HepG2 (cell line): Measurements from ENCODE around the gene CUL9. TPM values are rescaled to one million over a fixed set of nuclear protein-coding genes. Genes with fewer than 3 reads are reported as not detected.

Experiments used
- ATAC-seq: fragments of 200-7000 bp; cut with Tn5 transposase; 3 replicates; pipeline ENCODE4 v1.9.1; 2020; ENCODE audit warnings: mild to moderate bottlenecking, moderate library complexity
- BruUV-seq: library from RNA; stranded (reverse); fragments of 400-500 nt; replicated peaks from 2 replicates; lab custom pipeline; 2021; lab: Mats Ljungman, UMichigan
- CTCF ChIA-PET: fragments of 300-600 bp; formaldehyde crosslinking; extraction: SDS; loops from one replicate; lab custom pipeline; 2021; ENCODE audit warnings: low total read pairs, inconsistent platforms, low intra/inter-chr PET ratio; lab: Yijun Ruan, JAX
- POLR2A ChIA-PET: fragments of 350-600 bp; sonication (Branson Sonifier 250); formaldehyde crosslinking; loops from one replicate; lab custom pipeline; 2020; ENCODE audit warnings: antibody characterized with exemption, inconsistent platforms; lab: Yijun Ruan, JAX
- DNase-seq: peaks from one replicate; pipeline ENCODE4 v3.0.0-alpha.2; 2015; ENCODE audit warnings: low spot score
- FAIRE-seq: peaks from 3 replicates; lab custom pipeline; 2011; peaks lifted over from hg19 to GRCh38; lab: Jason Lieb, UNC
- H2AFZ ChIP-seq: one replicate; pipeline ENCODE4 v1.6.1; 2011; ENCODE audit warnings: low read length, inconsistent platforms
- H3K27ac ChIP-seq: fragments of 300-600 bp; 3 replicates; pipeline ENCODE4 v1.8.0; 2011; ENCODE audit warnings: mixed run types, mild to moderate bottlenecking, mixed read lengths, low read length, inconsistent platforms; ENCODE audit not compliant: insufficient read depth; ENCODE audit errors: extremely low read length
- H3K27me3 ChIP-seq, 2 experiments: fragments of 200-600 bp in 1 of 2; 2 replicates in 1 of 2; 3 replicates in 1 of 2; pipeline versions ENCODE4 v1.6.0 to v1.8.0; 2011; ENCODE audit warnings: low read length in 2 of 2, mild to moderate bottlenecking in 2 of 2, moderate library complexity in 2 of 2, inconsistent platforms in 1 of 2; ENCODE audit not compliant: insufficient read depth in 2 of 2, control insufficient read depth in 1 of 2
- H3K36me3 ChIP-seq, 2 experiments: fragments of 200-600 bp in 1 of 2; replicated peaks in 1 of 2; 2 replicates in 1 of 2; 3 replicates in 1 of 2; pipeline versions ENCODE4 v1.5.1 to v1.8.0; 2011; ENCODE audit warnings: low read length in 2 of 2, inconsistent platforms in 1 of 2; ENCODE audit not compliant: insufficient read depth in 2 of 2, control insufficient read depth in 1 of 2
- H3K4me1 ChIP-seq: 2 replicates; pipeline ENCODE4 v1.5.1; 2012; ENCODE audit warnings: low read length, inconsistent platforms; ENCODE audit not compliant: insufficient read depth
- H3K4me2 ChIP-seq: 2 replicates; pipeline ENCODE4 v1.6.0; 2011; ENCODE audit warnings: low read depth, low read length, inconsistent platforms
- H3K4me3 ChIP-seq, 3 experiments: fragments of 200-600 bp in 1 of 3; sonication (generic), shearing (Covaris generic) in 1 of 3; replicated peaks in 1 of 3; 2 replicates each; pipeline ENCODE4 v1.5.1; 2011 to 2016; ENCODE audit warnings: low read length in 3 of 3, inconsistent platforms in 2 of 3, low read depth in 2 of 3, mild to moderate bottlenecking in 2 of 3, control low read depth in 1 of 3, mixed read lengths in 1 of 3; ENCODE audit not compliant: insufficient read depth in 1 of 3
- H3K79me2 ChIP-seq: one replicate; pipeline ENCODE4 v1.6.1; 2011; ENCODE audit warnings: low read length, inconsistent platforms; ENCODE audit not compliant: insufficient read depth
- H3K9ac ChIP-seq: 2 replicates; pipeline ENCODE4 v1.6.0; 2011; ENCODE audit warnings: mild to moderate bottlenecking, low read depth, low read length, inconsistent platforms; ENCODE audit not compliant: insufficient read depth
- H3K9me3 ChIP-seq: 2 replicates; pipeline ENCODE4 v1.5.1; 2012; ENCODE audit warnings: mild to moderate bottlenecking, low read length
- H4K20me1 ChIP-seq: 2 replicates; pipeline ENCODE4 v1.6.0; 2011; ENCODE audit warnings: inconsistent platforms, mild to moderate bottlenecking, low read length, moderate library complexity; ENCODE audit not compliant: insufficient read depth
- ATF7-NPFF ChIP-seq: sonication (generic); formaldehyde crosslinking; IDR thresholded peaks from 2 replicates; pipeline ENCODE4 v1.8.1; 2023; ENCODE audit warnings: mild to moderate bottlenecking, low read depth, missing genetic modification reagents, moderate library complexity
- CENPX ChIP-seq: sonication (generic); formaldehyde crosslinking; IDR thresholded peaks from 2 replicates; pipeline ENCODE4 v1.9.0; 2021; ENCODE audit warnings: mild to moderate bottlenecking, missing genetic modification reagents, moderate library complexity
- DMAP1 ChIP-seq: IDR thresholded peaks from 2 replicates; pipeline ENCODE4 v1.6.1; 2016
- HNF1A ChIP-seq, 2 experiments: sonication (generic) in 1 of 2; formaldehyde crosslinking in 1 of 2; IDR thresholded peaks; 2 replicates each; pipeline versions ENCODE4 v1.4.0 to v1.6.1; 2016 to 2020; ENCODE audit warnings: borderline replicate concordance in 1 of 2, low read depth in 1 of 2, mild to moderate bottlenecking in 1 of 2, missing genetic modification reagents in 1 of 2
- KLF9 ChIP-seq: IDR thresholded peaks from 2 replicates; pipeline ENCODE4 v1.6.1; 2016; ENCODE audit warnings: low read depth
- POGK ChIP-seq: sonication (generic); formaldehyde crosslinking; conservative IDR thresholded peaks from 2 replicates; pipeline ENCODE4 v1.8.0; 2022; ENCODE audit warnings: mild to moderate bottlenecking, moderate library complexity, missing genetic modification reagents
- RAD21 ChIP-seq: fragments of 450-650 bp; formaldehyde crosslinking; IDR thresholded peaks from 2 replicates; pipeline ENCODE4 v1.5.0; 2020; ENCODE audit warnings: mild to moderate bottlenecking
- ZKSCAN5 ChIP-seq: sonication (generic); formaldehyde crosslinking; IDR thresholded peaks from 2 replicates; pipeline ENCODE4 v1.5.1; 2020; ENCODE audit warnings: mild to moderate bottlenecking, missing genetic modification reagents
- ZNF512 ChIP-seq: sonication (generic); formaldehyde crosslinking; IDR thresholded peaks from 2 replicates; pipeline ENCODE4 v1.4.0; 2020; ENCODE audit warnings: mild to moderate bottlenecking, missing genetic modification reagents
- ZNF747 ChIP-seq: sonication (generic); formaldehyde crosslinking; IDR thresholded peaks from 2 replicates; pipeline ENCODE4 v1.8.1; 2023; ENCODE audit warnings: missing genetic modification reagents, mild to moderate bottlenecking, borderline replicate concordance
- WGBS: methylation state at CpG from one replicate; pipeline ENCODE4 v1.1.6; 2017; ENCODE audit warnings: low lambda C conversion rate; 5-methylcytosine and 5-hydroxymethylcytosine counted together
- in situ Hi-C: cut with HindIII; loops from 2 replicates; pipeline ENCODE4 v1.10.0; 2017; ENCODE audit warnings: low pct_unique_long_range_greater_than_20kb; ENCODE audit not compliant: extremely low pct_ligation_motif_present
- intact Hi-C: fragments of 100-400 bp; cut with micrococcal nuclease; formaldehyde crosslinking; loops from one replicate; pipeline ENCODE4 v1.10.0; 2022; ENCODE audit not compliant: unreplicated experiment
- polyA plus RNA-seq, 8 experiments: library from polyadenylated mRNA; depleted of rRNA in 3 of 8; stranded (reverse) in 7 of 8; unstranded in 1 of 8; fragments of >200 nt; fragmentation: Illumina TruSeq in 4 of 8; extraction: Trizol in 4 of 8; gene quantifications; 2 replicates each; pipeline versions ENCODE4 v1.2.1 to v1.2.3, GENCODE V29; 2011 to 2016; ENCODE audit warnings: low read depth in 4 of 8, missing spikeins in 1 of 8, mixed read lengths in 1 of 8; ENCODE audit not compliant: insufficient read depth in 1 of 8
- total RNA-seq, 5 experiments: library from RNA; depleted of rRNA; stranded (reverse); fragments of >200 nt; fragmentation: Illumina TruSeq; extraction: Trizol; gene quantifications; 2 replicates each; pipeline ENCODE4 v1.2.3, GENCODE V29; 2016; ENCODE audit warnings: low read depth in 1 of 5
- TF ChIP-seq, protein P1 (sequence below): sonication (generic); formaldehyde crosslinking; conservative IDR thresholded peaks from 2 replicates; pipeline ENCODE4 v1.4.0; 2020; ENCODE audit warnings: missing genetic modification reagents
- TF ChIP-seq, protein P2 (sequence below): IDR thresholded peaks from 2 replicates; pipeline ENCODE4 v1.6.1; 2016; ENCODE audit warnings: low read depth, borderline replicate concordance

Gene CUL9
- total and polyA plus RNA-seq, 2 of the 13 experiments (the other 11 are each of a cell fraction or from before 2014, with no cell fraction given) = 11.4 to 13.7 TPM

GRCh38 chr6:43263314-43264178 is 81.5 kb downstream of the CUL9 start:
- ATAC-seq = peak; percentile 73
- no peak overlapping the region for H3K27ac ChIP-seq
- peaks cover 78% of the 10 kb centered on the region for H3K4me1 ChIP-seq
- H3K27me3 ChIP-seq = peaks cover 0 to 4% of the 10 kb centered on the region in 2 experiments; a peak in 2 of 5 replicates
- H3K9me3 ChIP-seq = no peaks in the 10 kb centered on the region
- H3K4me2 ChIP-seq = peak overlapping the region; percentile 14; the same call in 1 of the 2 replicates
- CTCF ChIA-PET = interaction anchor here (0.7 to 5.0 kb wide), 4 partner anchors 24 to 191 kb away, joined by 3 to 79 read pairs (median 24); no protein-coding TSS in a partner anchor
- no peak overlapping the region for H3K9ac ChIP-seq
- H3K79me2 ChIP-seq = no peaks in the 10 kb centered on the region
- H2AFZ ChIP-seq = peak overlapping the region; percentile 62
- H3K4me3 ChIP-seq = no peak overlapping the region; a peak in 1 of 6 replicates
- in situ Hi-C loops (loop anchor here (5.0 kb wide), 3 partner anchors 69 to 234 kb away; no protein-coding TSS in a partner anchor), intact Hi-C loops (loop anchor here (1.0 to 10.0 kb wide), 6 partner anchors 24 to 244 kb away; partner anchors contain the start of gene ABCC10)
- POLR2A ChIA-PET = interaction anchor here (0.7 to 20.0 kb wide), 7 partner anchors 15 to 92 kb away, joined by 3 to 314 read pairs (median 4); partner anchors contain the start of genes DNPH1 and SLC22A7
- FAIRE-seq = peak; percentile 77
- DNase-seq = peak; percentile 78
- BruUV-seq = no TSS peak
- H4K20me1 ChIP-seq = no peaks in the 10 kb centered on the region
- H3K36me3 ChIP-seq = no peaks in the 10 kb centered on the region
- 48% methylated on average over 10 of the region's 12 CpGs for WGBS
- TF ChIP-seq ZNF512 (no peak; the same call in 1 of the 2 replicates), RAD21 (peak; percentile 100), POGK (CRISPR knock-in tag) (peak; percentile 91), KLF9 (CRISPR knock-in tag) (0 out of 2 replicates have a peak, but pooled peaks have one; percentile 36), CENPX (CRISPR knock-in tag) (no peak), DMAP1 (peak; percentile 50; the same call in 1 of the 2 replicates), ATF7-NPFF (CRISPR knock-in tag) (peak; percentile 65), HNF1A (IDR thresholded peaks at IDR 0.05; ENCODE audit: low read depth) (no peak), HNF1A (CRISPR knock-in tag; IDR thresholded peaks at IDR 0.05; ENCODE audit: borderline replicate concordance) (peak; percentile 52; the same call in 1 of the 2 replicates), ZNF747 (CRISPR knock-in tag) (peak; percentile 72; the same call in 1 of the 2 replicates), ZKSCAN5 (peak; percentile 50; the same call in 1 of the 2 replicates)
- TF ChIP-seq, protein P1, sequence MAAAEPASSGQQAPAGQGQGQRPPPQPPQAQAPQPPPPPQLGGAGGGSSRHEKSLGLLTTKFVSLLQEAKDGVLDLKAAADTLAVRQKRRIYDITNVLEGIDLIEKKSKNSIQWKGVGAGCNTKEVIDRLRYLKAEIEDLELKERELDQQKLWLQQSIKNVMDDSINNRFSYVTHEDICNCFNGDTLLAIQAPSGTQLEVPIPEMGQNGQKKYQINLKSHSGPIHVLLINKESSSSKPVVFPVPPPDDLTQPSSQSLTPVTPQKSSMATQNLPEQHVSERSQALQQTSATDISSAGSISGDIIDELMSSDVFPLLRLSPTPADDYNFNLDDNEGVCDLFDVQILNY (CRISPR knock-in tag) = no peak
- TF ChIP-seq, protein P2, sequence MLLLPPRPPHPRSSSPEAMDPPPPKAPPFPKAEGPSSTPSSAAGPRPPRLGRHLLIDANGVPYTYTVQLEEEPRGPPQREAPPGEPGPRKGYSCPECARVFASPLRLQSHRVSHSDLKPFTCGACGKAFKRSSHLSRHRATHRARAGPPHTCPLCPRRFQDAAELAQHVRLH (CRISPR knock-in tag) = peak; percentile 87; the same call in 1 of the 2 replicates
